Mesothelial cell of epicardium (in vitro differentiated cells): ENCODE results near the gene LDHA. TPM values are rescaled to one million over a fixed set of nuclear protein-coding genes. Genes with fewer than 3 reads are reported as not detected.

Experiments
- DNase-seq, 2 experiments: peaks; one replicate each; pipeline ENCODE4 v3.0.0; 2021; ENCODE audit warnings: low spot score in 2 of 2; ENCODE audit not compliant: unreplicated experiment in 2 of 2
- H3K27ac Mint-ChIP-seq: 2 replicates; pipeline ENCODE4 v1.8.0; 2021; ENCODE audit warnings: mixed read lengths
- H3K27me3 Mint-ChIP-seq: 2 replicates; pipeline ENCODE4 v1.8.0; 2021; ENCODE audit warnings: low read depth, mixed read lengths
- H3K36me3 Mint-ChIP-seq: 2 replicates; pipeline ENCODE4 v1.8.0; 2021; ENCODE audit warnings: mixed read lengths
- H3K4me1 Mint-ChIP-seq: 2 replicates; pipeline ENCODE4 v1.8.0; 2021; ENCODE audit warnings: mixed read lengths
- H3K4me3 Mint-ChIP-seq: 2 replicates; pipeline ENCODE4 v1.8.0; 2021; ENCODE audit warnings: mild to moderate bottlenecking, moderate library complexity, mixed read lengths
- H3K9me3 Mint-ChIP-seq: 2 replicates; pipeline ENCODE4 v1.8.0; 2021; ENCODE audit warnings: mixed read lengths
- CTCF ChIP-seq: fragments of 200-600 bp; sonication (generic); IDR thresholded peaks from one replicate; pipeline ENCODE4 v1.5.0; 2021; ENCODE audit warnings: antibody characterized with exemption; ENCODE audit not compliant: unreplicated experiment
- total RNA-seq: library from RNA; stranded (reverse); gene quantifications from 3 replicates; pipeline ENCODE4 v1.2.1, GENCODE V29; 2021

The LDHA gene
- total RNA-seq, 1 donor from 2014 or later, result 439 TPM

- Mint-ChIP-seq H3K4me1 (no peaks in the 10 kb centered on the region), H3K36me3 (peaks cover 24% of the 10 kb centered on the region), H3K27ac (no peak overlapping the region), H3K4me3 (no peak overlapping the region), H3K27me3 (no peaks in the 10 kb centered on the region), H3K9me3 (no peaks in the 10 kb centered on the region)
- no peak for TF ChIP-seq CTCF
- no peak for DNase-seq
Observed at GRCh38 chr11:18364495-18365073, 29.8 kb upstream of the LDHA start.

- Mint-ChIP-seq H3K27me3 (no peaks in the 10 kb centered on the region), H3K36me3 (peaks cover 24% of the 10 kb centered on the region), H3K9me3 (no peaks in the 10 kb centered on the region), H3K27ac (no peak overlapping the region), H3K4me1 (no peaks in the 10 kb centered on the region), H3K4me3 (no peak overlapping the region)
- TF ChIP-seq CTCF, result no peak
- DNase-seq, result no peak
Observed at GRCh38 chr11:18365741-18366140, 28.6 kb upstream of the LDHA start.

- Mint-ChIP-seq H3K36me3 (peaks cover 22% of the 10 kb centered on the region), H3K4me3 (no peak overlapping the region), H3K9me3 (no peaks in the 10 kb centered on the region), H3K4me1 (no peaks in the 10 kb centered on the region), H3K27me3 (no peaks in the 10 kb centered on the region), H3K27ac (no peak overlapping the region)
- DNase-seq, result no peak
- TF ChIP-seq CTCF, result no peak
Observed at GRCh38 chr11:18366286-18366685, 28.1 kb upstream of the LDHA start.

GRCh38 chr11:18367431-18367830 lies 26.9 kb upstream of the LDHA start:
- Mint-ChIP-seq H3K27ac (no peak overlapping the region), H3K4me1 (no peaks in the 10 kb centered on the region), H3K9me3 (no peaks in the 10 kb centered on the region), H3K36me3 (peaks cover 21% of the 10 kb centered on the region), H3K4me3 (no peak overlapping the region), H3K27me3 (no peaks in the 10 kb centered on the region)
- no peak for TF ChIP-seq CTCF
- no peak for DNase-seq

GRCh38 chr11:18368221-18368620 lies 26.1 kb upstream of the LDHA start:
- Mint-ChIP-seq H3K9me3 (no peaks in the 10 kb centered on the region), H3K27me3 (no peaks in the 10 kb centered on the region), H3K27ac (no peak overlapping the region), H3K4me3 (no peak overlapping the region), H3K36me3 (peaks cover 21% of the 10 kb centered on the region), H3K4me1 (no peaks in the 10 kb centered on the region)
- no peak for DNase-seq
- TF ChIP-seq CTCF, result no peak

GRCh38 chr11:18369398-18369797 lies 25.0 kb upstream of the LDHA start:
- no peak overlapping the region for H3K4me3 Mint-ChIP-seq
- H3K27ac Mint-ChIP-seq, result no peak overlapping the region
- no peak for DNase-seq
- H3K4me1 Mint-ChIP-seq, result no peaks in the 10 kb centered on the region
- peaks cover 14% of the 10 kb centered on the region for H3K36me3 Mint-ChIP-seq
- no peaks in the 10 kb centered on the region for H3K9me3 Mint-ChIP-seq
- no peak for TF ChIP-seq CTCF
- no peaks in the 10 kb centered on the region for H3K27me3 Mint-ChIP-seq
